Small intestine (tissue), 16 donors: ENCODE results near the gene TREH. TPM values are rescaled to one million over a fixed set of nuclear protein-coding genes. Genes with fewer than 3 reads are reported as not detected.
"Not testable (repeated sequence)": the region's sequence is repeated elsewhere in the genome, so short reads cannot be mapped to it uniquely, and the experiment has no call there.

ENCODE experiments used
- DNase-seq, 2 donors: peaks; one replicate each; pipeline versions ENCODE4 v3.0.0 to v3.0.0-alpha.2; 2013
- FAIRE-seq: peaks from 2 replicates; lab custom pipeline; 2012; peaks lifted over from hg19 to GRCh38; lab: Jason Lieb, UNC
- H3K27ac ChIP-seq, 3 donors: one replicate each; pipeline ENCODE4 v1.5.1; 2013; ENCODE audit warnings: low read length in 2 of 3, mild to moderate bottlenecking in 2 of 3, control low read depth in 1 of 3, inconsistent platforms in 1 of 3, low read depth in 1 of 3, moderate library complexity in 1 of 3
- H3K27me3 ChIP-seq, 3 donors: one replicate each; pipeline ENCODE4 v1.6.1; 2013; ENCODE audit warnings: low read length in 3 of 3, inconsistent platforms in 1 of 3; ENCODE audit not compliant: control insufficient read depth in 3 of 3, insufficient read depth in 3 of 3
- H3K36me3 ChIP-seq, 3 donors: one replicate each; pipeline ENCODE4 v1.6.1; 2013; ENCODE audit warnings: low read length in 3 of 3, inconsistent platforms in 1 of 3, low read depth in 1 of 3, mild to moderate bottlenecking in 1 of 3, moderate library complexity in 1 of 3; ENCODE audit not compliant: control insufficient read depth in 3 of 3, insufficient read depth in 2 of 3
- H3K4me1 ChIP-seq, 3 donors: one replicate each; pipeline ENCODE4 v1.6.1; 2013; ENCODE audit warnings: low read length in 2 of 3, inconsistent platforms in 1 of 3, low read depth in 1 of 3, mild to moderate bottlenecking in 1 of 3, moderate library complexity in 1 of 3; ENCODE audit not compliant: control insufficient read depth in 3 of 3, insufficient read depth in 2 of 3
- H3K4me3 ChIP-seq, 3 donors: one replicate each; pipeline ENCODE4 v1.5.1; 2013; ENCODE audit warnings: low read length in 3 of 3, control low read depth in 1 of 3, inconsistent platforms in 1 of 3, low read depth in 1 of 3, mild to moderate bottlenecking in 1 of 3, moderate library complexity in 1 of 3
- H3K9me3 ChIP-seq, 2 donors: one replicate each; pipeline ENCODE4 v1.6.1; 2013; ENCODE audit warnings: low read depth in 1 of 2, low read length in 1 of 2; ENCODE audit not compliant: control insufficient read depth in 2 of 2, insufficient read depth in 1 of 2
- WGBS, 3 donors: extraction: QIAGEN DNeasy Blood & Tissue Kit; methylation state at CpG; one replicate each; pipeline ENCODE4 v1.1.7; 2013; 5-methylcytosine and 5-hydroxymethylcytosine counted together
- long read RNA-seq, 10 donors: transcript quantifications; one replicate each; lab custom pipeline, GENCODE V29; 2026
- polyA plus RNA-seq, 4 donors: library from polyadenylated mRNA; stranded (reverse) in 3 of 4; unstranded in 1 of 4; fragments of 200-250 nt in 3 of 4; fragments of 120-200 nt in 1 of 4; gene quantifications; one replicate each; pipeline versions ENCODE4 v1.2.1 to v1.2.3, GENCODE V29; 2013
- donor health status: healthy with polysubstance abuse.
- donor health status: control.
- donor health status: control.
- donor health status: Bipolar disorder and iron deficiency.
- donor health status: healthy.

TREH gene
- polyA plus RNA-seq = 100 to 1,000 TPM in 1 of 4 donors, 10 to 100 TPM in 3; 14.6 to 102 (median 76.3) TPM
- long read RNA-seq, donor 1, transcript TREH-202 (14 exons, 1,718 nt) = minor isoform, 17 of 115 reads
- long read RNA-seq, donor 1, transcript TREH-201 (15 exons, 2,771 nt) = major isoform, 41 of 115 reads
- long read RNA-seq, donor 1, partial matches to known transcripts = 57 of 115 reads
- long read RNA-seq, donor 1, other reads (novel, unspliced or antisense) = 0 of 115 reads
- long read RNA-seq, donor 2, partial matches to known transcripts = 0 of 7 reads
- long read RNA-seq, donor 2, other reads (novel, unspliced or antisense) = 0 of 7 reads
- long read RNA-seq, donor 3, transcript TREH-201 (15 exons, 2,771 nt) = major isoform, 6 of 18 reads
- long read RNA-seq, donor 3, partial matches to known transcripts = 11 of 18 reads
- long read RNA-seq, donor 3, other reads (novel, unspliced or antisense) = 0 of 18 reads
- long read RNA-seq, donor 4 = 0 reads
- long read RNA-seq, donor 5, transcript TREH-201 (15 exons, 2,771 nt) = major isoform, 6 of 19 reads
- long read RNA-seq, donor 5, partial matches to known transcripts = 13 of 19 reads
- long read RNA-seq, donor 5, other reads (novel, unspliced or antisense) = 0 of 19 reads
- long read RNA-seq, donor 6, transcript TREH-201 (15 exons, 2,771 nt) = major isoform, 15 of 43 reads
- long read RNA-seq, donor 6, partial matches to known transcripts = 25 of 43 reads
- long read RNA-seq, donor 6, other reads (novel, unspliced or antisense) = 0 of 43 reads
- long read RNA-seq, donor 7 = 0 reads
- long read RNA-seq, donor 8 = 0 reads
- long read RNA-seq, donor 9, partial matches to known transcripts = 0 of 2 reads
- long read RNA-seq, donor 9, other reads (novel, unspliced or antisense) = 0 of 2 reads
- long read RNA-seq, donor 10, partial matches to known transcripts = 0 of 4 reads
- long read RNA-seq, donor 10, other reads (novel, unspliced or antisense) = 0 of 4 reads

GRCh38 chr11:118679483-118679882, at the start of gene TREH:
TSS of gene TREH (minus strand) at chr11:118679650. CDS start at chr11:118679627, 23 bp downstream.
- DNase-seq (peak; percentile 91 to 99), FAIRE-seq (no peak)
- Histone ChIP-seq H3K9me3 (peaks cover 0 to 12% of the 10 kb centered on the region in 2 donors), H3K27ac (peak within 1 kb of the TSS; percentile 69 to 96 (median 91)), H3K4me1 (peaks cover 0 to 21% (median 2%) of the 10 kb centered on the region in 3 donors), H3K4me3 (peak within 1 kb of the TSS in 2 of 3 donors; percentile 62 to 64), H3K36me3 (no peaks in the 10 kb centered on the region), H3K27me3 (no peaks in the 10 kb centered on the region)
- WGBS, 3 donors = 9 to 58% (median 14%) methylated on average over 5 of the region's 5 CpGs

GRCh38 chr11:118728112-118728511, 48.7 kb upstream of the TREH start:
- FAIRE-seq = not testable (repeated sequence)
- WGBS, 3 donors = 62 to 86% (median 71%) methylated on average over 10 of the region's 10 CpGs

GRCh38 chr11:118727721-118728066, 48.2 kb upstream of the TREH start:
- not testable (repeated sequence) for H3K27me3 ChIP-seq, H3K36me3 ChIP-seq, DNase-seq, H3K27ac ChIP-seq, FAIRE-seq, H3K4me1 ChIP-seq, H3K4me3 ChIP-seq, H3K9me3 ChIP-seq
- 23 to 73% (median 67%) methylated on average over 1 of the region's 2 CpGs for WGBS, 3 donors

More at GRCh38 chr11:118728112-118728511, 48.7 kb upstream of the TREH start:
- H3K4me1 ChIP-seq, DNase-seq, H3K27me3 ChIP-seq, H3K9me3 ChIP-seq, H3K4me3 ChIP-seq, H3K27ac ChIP-seq, H3K36me3 ChIP-seq: not testable (repeated sequence)

- not testable (repeated sequence) for H3K4me3 ChIP-seq, FAIRE-seq
Observed at GRCh38 chr11:118727001-118727720, 47.7 kb upstream of the TREH start.

GRCh38 chr11:118721478-118722015, 42.1 kb upstream of the TREH start:
- not testable (repeated sequence) for FAIRE-seq, H3K4me1 ChIP-seq, H3K4me3 ChIP-seq, H3K27ac ChIP-seq, H3K9me3 ChIP-seq, DNase-seq, H3K27me3 ChIP-seq, H3K36me3 ChIP-seq
- 71 to 97% (median 89%) methylated on average over 2 to 7 of the region's 10 CpGs for WGBS, 3 donors

More at GRCh38 chr11:118727001-118727720, 47.7 kb upstream of the TREH start:
- H3K27ac ChIP-seq, H3K9me3 ChIP-seq, H3K27me3 ChIP-seq, H3K36me3 ChIP-seq, H3K4me1 ChIP-seq: not testable (repeated sequence)
- 31 to 59% (median 49%) methylated on average over 8 of the region's 8 CpGs for WGBS, 3 donors
- DNase-seq = peak in 1 of 2 donors; percentile 80

GRCh38 chr11:118720740-118721139, 41.3 kb upstream of the TREH start:
- WGBS, 3 donors = 25 to 45% (median 31%) methylated on average over 7 to 8 of the region's 9 CpGs

GRCh38 chr11:118720078-118720477, 40.6 kb upstream of the TREH start:
- not testable (repeated sequence) for H3K9me3 ChIP-seq, H3K36me3 ChIP-seq, H3K4me1 ChIP-seq, H3K27me3 ChIP-seq, H3K4me3 ChIP-seq, FAIRE-seq, H3K27ac ChIP-seq, DNase-seq
- 78 to 91% (median 86%) methylated on average over 8 to 13 of the region's 13 CpGs for WGBS, 3 donors

More at GRCh38 chr11:118720740-118721139, 41.3 kb upstream of the TREH start:
- not testable (repeated sequence) for H3K4me1 ChIP-seq, FAIRE-seq, H3K27ac ChIP-seq, H3K4me3 ChIP-seq, H3K36me3 ChIP-seq, H3K27me3 ChIP-seq, H3K9me3 ChIP-seq, DNase-seq
